HepG2 (cell line): Measurements from ENCODE around the gene BROX. TPM values are rescaled to one million over a fixed set of nuclear protein-coding genes. Genes with fewer than 3 reads are reported as not detected.

Experiments used
- CENPT ChIP-seq: sonication (generic); formaldehyde crosslinking; IDR thresholded peaks from 2 replicates; pipeline ENCODE4 v1.8.0; 2022; ENCODE audit warnings: low read depth, mild to moderate bottlenecking, moderate library complexity, missing genetic modification reagents
- IKZF1 ChIP-seq: fragments of 450-650 bp; IDR thresholded peaks from 2 replicates; pipeline ENCODE4 v1.7.1; 2016
- KMT2A ChIP-seq: sonication (generic); formaldehyde crosslinking; IDR thresholded peaks from 2 replicates; pipeline ENCODE4 v1.4.0; 2020; ENCODE audit warnings: missing genetic modification reagents
- NAIF1 ChIP-seq: sonication (generic); formaldehyde crosslinking; IDR thresholded peaks from 2 replicates; pipeline ENCODE4 v1.5.0; 2020; ENCODE audit warnings: mild to moderate bottlenecking, missing genetic modification reagents, borderline replicate concordance
- NONO ChIP-seq, 2 experiments: fragments of 450-650 bp in 1 of 2; sonication (generic) in 1 of 2; formaldehyde crosslinking in 1 of 2; IDR thresholded peaks in 1 of 2; conservative IDR thresholded peaks in 1 of 2; 2 replicates each; pipeline versions ENCODE4 v1.6.1 to v1.8.0; 2017 to 2022; ENCODE audit warnings: mild to moderate bottlenecking in 1 of 2, missing genetic modification reagents in 1 of 2, moderate library complexity in 1 of 2
- NR1H2 ChIP-seq: sonication (generic); formaldehyde crosslinking; IDR thresholded peaks from 2 replicates; pipeline ENCODE4 v1.8.1; 2022; ENCODE audit warnings: low read depth, missing genetic modification reagents, borderline replicate concordance
- SNAPC2 ChIP-seq: sonication (generic); formaldehyde crosslinking; IDR thresholded peaks from 2 replicates; pipeline ENCODE4 v1.8.1; 2022; ENCODE audit warnings: mild to moderate bottlenecking, missing genetic modification reagents
- SRF ChIP-seq: IDR thresholded peaks from 2 replicates; pipeline ENCODE4 v1.6.1; 2011; ENCODE audit warnings: mild to moderate bottlenecking, low read depth, low read length, moderate library complexity
- ZNF143 ChIP-seq: sonication (generic); formaldehyde crosslinking; IDR thresholded peaks from 2 replicates; pipeline ENCODE4 v1.4.0; 2020; ENCODE audit warnings: missing genetic modification reagents
- ZNF3 ChIP-seq: IDR thresholded peaks from 2 replicates; pipeline ENCODE4 v1.7.0; 2017; ENCODE audit warnings: inconsistent platforms
- ZNF816 ChIP-seq: sonication (generic); formaldehyde crosslinking; IDR thresholded peaks from 2 replicates; pipeline ENCODE4 v1.8.0; 2022; ENCODE audit warnings: missing genetic modification reagents, mild to moderate bottlenecking, borderline replicate concordance
- polyA plus RNA-seq, 8 experiments: library from polyadenylated mRNA; depleted of rRNA in 3 of 8; stranded (reverse) in 7 of 8; unstranded in 1 of 8; fragments of >200 nt; fragmentation: Illumina TruSeq in 4 of 8; extraction: Trizol in 4 of 8; gene quantifications; 2 replicates each; pipeline versions ENCODE4 v1.2.1 to v1.2.3, GENCODE V29; 2011 to 2016; ENCODE audit warnings: low read depth in 4 of 8, missing spikeins in 1 of 8, mixed read lengths in 1 of 8; ENCODE audit not compliant: insufficient read depth in 1 of 8
- total RNA-seq, 5 experiments: library from RNA; depleted of rRNA; stranded (reverse); fragments of >200 nt; fragmentation: Illumina TruSeq; extraction: Trizol; gene quantifications; 2 replicates each; pipeline ENCODE4 v1.2.3, GENCODE V29; 2016; ENCODE audit warnings: low read depth in 1 of 5
- TF ChIP-seq, protein P1 (sequence below): IDR thresholded peaks from 2 replicates; pipeline ENCODE4 v1.6.1; 2016; ENCODE audit warnings: low read depth, control low read depth
- TF ChIP-seq, protein P2 (sequence below): sonication (generic); formaldehyde crosslinking; IDR thresholded peaks from 2 replicates; pipeline ENCODE4 v1.4.0; 2020; ENCODE audit warnings: missing genetic modification reagents, borderline replicate concordance
- TF ChIP-seq, protein P3 (sequence below): sonication (generic); formaldehyde crosslinking; IDR thresholded peaks from 2 replicates; pipeline ENCODE4 v1.4.0; 2020; ENCODE audit warnings: mild to moderate bottlenecking, missing genetic modification reagents
- TF ChIP-seq, protein P4 (sequence below): sonication (generic); formaldehyde crosslinking; IDR thresholded peaks from 2 replicates; pipeline ENCODE4 v1.8.1; 2023; ENCODE audit warnings: mild to moderate bottlenecking, inconsistent platforms, moderate library complexity, missing genetic modification reagents, borderline replicate concordance
- TF ChIP-seq, protein P5 (sequence below): sonication (generic); formaldehyde crosslinking; IDR thresholded peaks from 2 replicates; pipeline ENCODE4 v1.9.0; 2021; ENCODE audit warnings: missing genetic modification reagents, borderline replicate concordance

BROX gene
- total and polyA plus RNA-seq, 2 of the 13 experiments (the other 11 are each of a cell fraction or from before 2014, with no cell fraction given): 4.4 to 33.2 TPM

DNA sequence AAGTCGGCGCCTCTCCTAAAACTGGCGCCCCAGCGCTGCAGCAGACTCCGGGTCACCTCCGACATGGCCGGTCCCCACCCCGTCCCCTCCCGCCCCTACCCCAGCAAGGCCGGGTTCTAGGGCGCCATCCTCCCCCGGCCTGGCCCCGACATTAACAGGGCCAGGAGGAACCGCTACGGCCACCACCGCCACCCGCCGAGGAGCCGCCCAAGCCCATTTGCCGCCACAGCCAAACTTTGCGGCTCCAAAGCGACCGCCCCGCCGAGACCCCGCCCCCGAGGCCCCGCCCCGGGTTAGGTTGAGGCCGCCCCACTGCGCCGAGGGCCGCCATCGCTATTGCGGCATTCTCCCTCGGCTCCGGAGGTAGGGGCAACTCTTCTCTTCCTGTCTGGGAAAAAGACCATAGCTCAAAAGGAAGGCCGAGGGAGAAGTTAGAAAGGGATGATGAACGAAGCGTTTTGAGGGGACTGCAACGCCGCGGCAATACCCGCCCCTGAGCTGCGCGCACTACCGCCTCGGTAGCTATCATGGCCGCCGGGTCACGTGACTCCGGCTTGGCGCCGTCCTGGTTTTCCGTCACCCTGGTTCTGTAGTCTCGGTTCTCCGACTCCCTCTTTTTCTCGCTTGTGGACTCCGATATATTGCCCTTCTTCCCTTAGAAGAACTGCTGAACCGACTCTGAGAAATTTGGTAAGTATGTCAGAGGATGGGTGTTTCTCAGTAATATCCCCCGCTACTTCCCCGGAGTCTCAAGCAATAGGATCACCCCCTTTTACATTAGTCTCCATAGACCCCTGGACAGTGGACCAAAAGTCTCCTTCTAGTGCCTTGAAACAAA, at the start of gene BROX, which contains the start of gene AIDA (continued):
- TF ChIP-seq ZNF143 (no peak), CENPT (CRISPR knock-in tag) (no peak), ZNF816 (CRISPR knock-in tag) (peak; percentile 52; the same call in 1 of the 2 replicates), SRF (0 out of 2 replicates have a peak, but pooled peaks have one; percentile 15), NR1H2 (CRISPR knock-in tag) (no peak), NONO (IDR thresholded peaks at IDR 0.05) (no peak), NONO (CRISPR knock-in tag; conservative IDR thresholded peaks at IDR 0.05) (peak; percentile 62), KMT2A (CRISPR knock-in tag) (peak; percentile 5; the same call in 1 of the 2 replicates), ZNF3 (CRISPR knock-in tag) (no peak), IKZF1 (no peak), SNAPC2 (CRISPR knock-in tag) (no peak), NAIF1 (peak; percentile 72; the same call in 1 of the 2 replicates)
- TF ChIP-seq, protein P1, sequence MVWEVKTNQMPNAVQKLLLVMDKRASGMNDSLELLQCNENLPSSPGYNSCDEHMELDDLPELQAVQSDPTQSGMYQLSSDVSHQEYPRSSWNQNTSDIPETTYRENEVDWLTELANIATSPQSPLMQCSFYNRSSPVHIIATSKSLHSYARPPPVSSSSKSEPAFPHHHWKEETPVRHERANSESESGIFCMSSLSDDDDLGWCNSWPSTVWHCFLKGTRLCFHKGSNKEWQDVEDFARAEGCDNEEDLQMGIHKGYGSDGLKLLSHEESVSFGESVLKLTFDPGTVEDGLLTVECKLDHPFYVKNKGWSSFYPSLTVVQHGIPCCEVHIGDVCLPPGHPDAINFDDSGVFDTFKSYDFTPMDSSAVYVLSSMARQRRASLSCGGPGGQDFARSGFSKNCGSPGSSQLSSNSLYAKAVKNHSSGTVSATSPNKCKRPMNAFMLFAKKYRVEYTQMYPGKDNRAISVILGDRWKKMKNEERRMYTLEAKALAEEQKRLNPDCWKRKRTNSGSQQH (CRISPR knock-in tag): peak; percentile 14; the same call in 1 of the 2 replicates
- TF ChIP-seq, protein P2, sequence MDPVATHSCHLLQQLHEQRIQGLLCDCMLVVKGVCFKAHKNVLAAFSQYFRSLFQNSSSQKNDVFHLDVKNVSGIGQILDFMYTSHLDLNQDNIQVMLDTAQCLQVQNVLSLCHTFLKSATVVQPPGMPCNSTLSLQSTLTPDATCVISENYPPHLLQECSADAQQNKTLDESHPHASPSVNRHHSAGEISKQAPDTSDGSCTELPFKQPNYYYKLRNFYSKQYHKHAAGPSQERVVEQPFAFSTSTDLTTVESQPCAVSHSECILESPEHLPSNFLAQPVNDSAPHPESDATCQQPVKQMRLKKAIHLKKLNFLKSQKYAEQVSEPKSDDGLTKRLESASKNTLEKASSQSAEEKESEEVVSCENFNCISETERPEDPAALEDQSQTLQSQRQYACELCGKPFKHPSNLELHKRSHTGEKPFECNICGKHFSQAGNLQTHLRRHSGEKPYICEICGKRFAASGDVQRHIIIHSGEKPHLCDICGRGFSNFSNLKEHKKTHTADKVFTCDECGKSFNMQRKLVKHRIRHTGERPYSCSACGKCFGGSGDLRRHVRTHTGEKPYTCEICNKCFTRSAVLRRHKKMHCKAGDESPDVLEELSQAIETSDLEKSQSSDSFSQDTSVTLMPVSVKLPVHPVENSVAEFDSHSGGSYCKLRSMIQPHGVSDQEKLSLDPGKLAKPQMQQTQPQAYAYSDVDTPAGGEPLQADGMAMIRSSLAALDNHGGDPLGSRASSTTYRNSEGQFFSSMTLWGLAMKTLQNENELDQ (CRISPR knock-in tag): no peak
- TF ChIP-seq, protein P3, sequence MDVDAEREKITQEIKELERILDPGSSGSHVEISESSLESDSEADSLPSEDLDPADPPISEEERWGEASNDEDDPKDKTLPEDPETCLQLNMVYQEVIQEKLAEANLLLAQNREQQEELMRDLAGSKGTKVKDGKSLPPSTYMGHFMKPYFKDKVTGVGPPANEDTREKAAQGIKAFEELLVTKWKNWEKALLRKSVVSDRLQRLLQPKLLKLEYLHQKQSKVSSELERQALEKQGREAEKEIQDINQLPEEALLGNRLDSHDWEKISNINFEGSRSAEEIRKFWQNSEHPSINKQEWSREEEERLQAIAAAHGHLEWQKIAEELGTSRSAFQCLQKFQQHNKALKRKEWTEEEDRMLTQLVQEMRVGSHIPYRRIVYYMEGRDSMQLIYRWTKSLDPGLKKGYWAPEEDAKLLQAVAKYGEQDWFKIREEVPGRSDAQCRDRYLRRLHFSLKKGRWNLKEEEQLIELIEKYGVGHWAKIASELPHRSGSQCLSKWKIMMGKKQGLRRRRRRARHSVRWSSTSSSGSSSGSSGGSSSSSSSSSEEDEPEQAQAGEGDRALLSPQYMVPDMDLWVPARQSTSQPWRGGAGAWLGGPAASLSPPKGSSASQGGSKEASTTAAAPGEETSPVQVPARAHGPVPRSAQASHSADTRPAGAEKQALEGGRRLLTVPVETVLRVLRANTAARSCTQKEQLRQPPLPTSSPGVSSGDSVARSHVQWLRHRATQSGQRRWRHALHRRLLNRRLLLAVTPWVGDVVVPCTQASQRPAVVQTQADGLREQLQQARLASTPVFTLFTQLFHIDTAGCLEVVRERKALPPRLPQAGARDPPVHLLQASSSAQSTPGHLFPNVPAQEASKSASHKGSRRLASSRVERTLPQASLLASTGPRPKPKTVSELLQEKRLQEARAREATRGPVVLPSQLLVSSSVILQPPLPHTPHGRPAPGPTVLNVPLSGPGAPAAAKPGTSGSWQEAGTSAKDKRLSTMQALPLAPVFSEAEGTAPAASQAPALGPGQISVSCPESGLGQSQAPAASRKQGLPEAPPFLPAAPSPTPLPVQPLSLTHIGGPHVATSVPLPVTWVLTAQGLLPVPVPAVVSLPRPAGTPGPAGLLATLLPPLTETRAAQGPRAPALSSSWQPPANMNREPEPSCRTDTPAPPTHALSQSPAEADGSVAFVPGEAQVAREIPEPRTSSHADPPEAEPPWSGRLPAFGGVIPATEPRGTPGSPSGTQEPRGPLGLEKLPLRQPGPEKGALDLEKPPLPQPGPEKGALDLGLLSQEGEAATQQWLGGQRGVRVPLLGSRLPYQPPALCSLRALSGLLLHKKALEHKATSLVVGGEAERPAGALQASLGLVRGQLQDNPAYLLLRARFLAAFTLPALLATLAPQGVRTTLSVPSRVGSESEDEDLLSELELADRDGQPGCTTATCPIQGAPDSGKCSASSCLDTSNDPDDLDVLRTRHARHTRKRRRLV (CRISPR knock-in tag): peak; percentile 19; the same call in 1 of the 2 replicates
- TF ChIP-seq, protein P4, sequence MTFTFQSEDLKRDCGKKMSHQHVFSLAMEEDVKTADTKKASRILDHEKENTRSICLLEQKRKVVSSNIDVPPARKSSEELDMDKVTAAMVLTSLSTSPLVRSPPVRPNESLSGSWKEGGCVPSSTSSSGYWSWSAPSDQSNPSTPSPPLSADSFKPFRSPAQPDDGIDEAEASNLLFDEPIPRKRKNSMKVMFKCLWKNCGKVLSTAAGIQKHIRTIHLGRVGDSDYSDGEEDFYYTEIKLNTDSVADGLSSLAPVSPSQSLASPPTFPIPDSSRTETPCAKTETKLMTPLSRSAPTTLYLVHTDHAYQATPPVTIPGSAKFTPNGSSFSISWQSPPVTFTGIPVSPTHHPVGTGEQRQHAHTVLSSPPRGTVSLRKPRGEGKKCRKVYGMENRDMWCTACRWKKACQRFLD (CRISPR knock-in tag): 0 out of 2 replicates have a peak, but pooled peaks have one; percentile 12
- TF ChIP-seq, protein P5, sequence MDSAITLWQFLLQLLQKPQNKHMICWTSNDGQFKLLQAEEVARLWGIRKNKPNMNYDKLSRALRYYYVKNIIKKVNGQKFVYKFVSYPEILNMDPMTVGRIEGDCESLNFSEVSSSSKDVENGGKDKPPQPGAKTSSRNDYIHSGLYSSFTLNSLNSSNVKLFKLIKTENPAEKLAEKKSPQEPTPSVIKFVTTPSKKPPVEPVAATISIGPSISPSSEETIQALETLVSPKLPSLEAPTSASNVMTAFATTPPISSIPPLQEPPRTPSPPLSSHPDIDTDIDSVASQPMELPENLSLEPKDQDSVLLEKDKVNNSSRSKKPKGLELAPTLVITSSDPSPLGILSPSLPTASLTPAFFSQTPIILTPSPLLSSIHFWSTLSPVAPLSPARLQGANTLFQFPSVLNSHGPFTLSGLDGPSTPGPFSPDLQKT (CRISPR knock-in tag): no peak
